Adrenal gland (tissue), 12 donors: ENCODE results near the gene USP22. TPM values are rescaled to one million over a fixed set of nuclear protein-coding genes. Genes with fewer than 3 reads are reported as not detected.
"Not testable (repeated sequence)": the region's sequence is repeated elsewhere in the genome, so short reads cannot be mapped to it uniquely, and the experiment has no call there.

Experiments
- DNase-seq, 7 donors: peaks; one replicate each; pipeline ENCODE4 v3.0.0-alpha.2; 2019 to 2020
- H3K27ac ChIP-seq, 5 donors: fragments of 200-600 bp; sonication (generic) in 4 of 5; 1 replicate in 3 of 5; 2 replicates in 2 of 5; pipeline versions ENCODE4 v1.5.1 to v1.8.0; 2016 to 2020; ENCODE audit warnings: mild to moderate bottlenecking in 1 of 5
- H3K27me3 ChIP-seq: fragments of 200-600 bp; 2 replicates; pipeline ENCODE4 v1.8.0; 2021
- H3K36me3 ChIP-seq, 2 donors: fragments of 200-600 bp; replicated peaks in 1 of 2; 1 replicate in 1 of 2; 2 replicates in 1 of 2; pipeline versions ENCODE4 v1.5.1 to v1.8.0; 2018 to 2022
- H3K4me1 ChIP-seq, 2 donors: fragments of 200-600 bp; replicated peaks in 1 of 2; 1 replicate in 1 of 2; 2 replicates in 1 of 2; pipeline versions ENCODE4 v1.5.1 to v1.8.0; 2018 to 2021
- H3K4me3 ChIP-seq, 4 donors: fragments of 200-600 bp; sonication (generic) in 3 of 4; one replicate each; pipeline ENCODE4 v1.5.1; 2016 to 2018
- H3K9me3 ChIP-seq, 3 donors: fragments of 200-600 bp; sonication (generic) in 1 of 3; replicated peaks in 1 of 3; 1 replicate in 2 of 3; 2 replicates in 1 of 3; pipeline versions ENCODE4 v1.5.1 to v1.8.0; 2016 to 2021
- CTCF ChIP-seq, 6 experiments: fragments of 450-650 bp in 4 of 6; fragments of 200-600 bp in 2 of 6; sonication (generic) in 1 of 6; IDR thresholded peaks; 1 replicate in 5 of 6; 2 replicates in 1 of 6; pipeline versions ENCODE4 v1.5.1 to v1.8.0; 2016 to 2021; ENCODE audit warnings: antibody characterized with exemption in 6 of 6, mild to moderate bottlenecking in 2 of 6, moderate library complexity in 1 of 6
- POLR2A ChIP-seq, 2 donors: fragments of 450-650 bp; IDR thresholded peaks; one replicate each; pipeline ENCODE4 v1.6.1; 2017; ENCODE audit warnings: antibody characterized with exemption in 2 of 2, mild to moderate bottlenecking in 2 of 2, moderate library complexity in 1 of 2
- WGBS, 4 donors: extraction: QIAGEN DNeasy Blood & Tissue Kit in 2 of 4; methylation state at CpG; one replicate each; pipeline versions ENCODE4 v1.1.5 to v1.1.7; 2013 to 2017; 5-methylcytosine and 5-hydroxymethylcytosine counted together
- intact Hi-C, 2 donors: fragments of 100-400 bp; cut with DNase I; formaldehyde crosslinking; loops; one replicate each; pipeline versions ENCODE4 v1.14.1 to v1.15.0; 2022 to 2023
- polyA plus RNA-seq, 3 donors: library from polyadenylated mRNA; stranded (reverse); fragments of 200-250 nt in 2 of 3; fragments of 350-450 nt in 1 of 3; fragmentation: Illumina TruSeq in 1 of 3; extraction: RNeasy Lipid Tissue Mini Kit (QIAGEN cat#74804) in 1 of 3; gene quantifications; one replicate each; pipeline ENCODE4 v1.2.3, GENCODE V29; 2013 to 2014
- total RNA-seq, 9 donors: library from RNA; depleted of rRNA in 4 of 9; stranded (reverse); fragments of >200 nt in 4 of 9; fragments of 120-200 nt in 1 of 9; fragmentation: NEBNext Ultra II Directional in 1 of 9; extraction: Animal tissue kit (Norgen Biotek cat#: 25700) in 1 of 9; gene quantifications; one replicate each; pipeline versions ENCODE4 v1.1.0 to v1.2.4, GENCODE V29; 2013 to 2023
- donor health status: healthy with polysubstance abuse.
- donor health status: Bipolar disorder and iron deficiency.
- donor health status: DM: yes; HTN: yes; CAD: no.
- donor health status: DM: no; HTN: no; CAD: no.
- donor health status: DM: no; HTN: no; CAD: no.
- donor health status: DM: yes; HTN: yes; CAD: no.

USP22 gene
- total and polyA plus RNA-seq, 12 donors, result 43.0 to 250 (median 223) TPM

DNA sequence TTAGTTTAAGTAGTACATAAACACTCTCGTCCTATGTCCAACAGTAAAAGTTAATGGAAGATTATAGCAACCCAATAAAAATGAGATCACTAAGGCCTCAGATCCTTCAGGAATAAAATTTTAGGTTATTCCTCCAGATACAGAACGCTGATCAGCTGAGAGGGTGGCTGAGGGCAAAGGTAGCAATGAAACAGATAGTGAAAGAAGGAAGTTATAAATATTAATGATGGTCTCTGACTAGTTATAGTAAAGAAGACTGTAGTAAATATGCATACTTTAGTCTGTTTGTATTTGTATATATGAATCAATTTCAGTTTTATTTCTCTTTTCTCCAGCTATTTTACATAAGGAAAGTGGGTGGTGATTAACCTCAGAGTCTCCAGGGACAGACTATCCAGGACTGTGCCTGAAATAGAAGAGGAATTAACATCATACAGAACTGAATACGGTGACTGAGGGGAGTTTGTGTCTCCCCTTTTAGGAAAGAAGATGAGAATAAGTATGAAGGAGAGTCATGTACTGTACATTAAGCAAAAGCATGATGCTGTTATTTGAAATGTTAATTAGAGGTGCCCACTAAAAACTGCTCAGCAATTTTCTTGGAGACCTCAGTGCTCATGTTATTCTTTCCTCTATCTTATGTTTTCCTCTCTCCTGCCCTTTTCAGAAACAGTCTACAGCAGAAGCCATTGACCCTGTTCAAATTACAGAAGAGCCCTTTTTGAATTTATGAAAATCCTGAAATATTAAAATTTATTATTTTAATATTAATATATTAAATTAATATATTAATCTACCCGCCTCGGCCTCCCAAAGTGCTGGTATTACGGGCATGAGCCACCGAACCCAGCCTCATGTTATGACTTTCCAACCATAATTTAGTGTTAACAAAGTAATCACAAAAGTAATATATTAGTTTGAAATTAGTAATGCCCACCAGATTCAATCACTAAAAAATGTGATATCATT lies 47.4 kb upstream of the USP22 start:
- Histone ChIP-seq H3K27ac (no peak overlapping the region), H3K4me3 (no peak overlapping the region), H3K36me3 (no peaks in the 10 kb centered on the region), H3K27me3 (no peaks in the 10 kb centered on the region), H3K4me1 (no peaks in the 10 kb centered on the region), H3K9me3 (no peaks in the 10 kb centered on the region)
- no peak for DNase-seq
- intact Hi-C loops, result no loop called here
- WGBS, 4 donors, result 83 to 86% (median 85%) methylated on average over 7 of the region's 7 CpGs
- TF ChIP-seq POLR2A (IDR thresholded peaks at IDR 0.05) (no peak), CTCF (IDR thresholded peaks at IDR 0.05) (no peak)

DNA sequence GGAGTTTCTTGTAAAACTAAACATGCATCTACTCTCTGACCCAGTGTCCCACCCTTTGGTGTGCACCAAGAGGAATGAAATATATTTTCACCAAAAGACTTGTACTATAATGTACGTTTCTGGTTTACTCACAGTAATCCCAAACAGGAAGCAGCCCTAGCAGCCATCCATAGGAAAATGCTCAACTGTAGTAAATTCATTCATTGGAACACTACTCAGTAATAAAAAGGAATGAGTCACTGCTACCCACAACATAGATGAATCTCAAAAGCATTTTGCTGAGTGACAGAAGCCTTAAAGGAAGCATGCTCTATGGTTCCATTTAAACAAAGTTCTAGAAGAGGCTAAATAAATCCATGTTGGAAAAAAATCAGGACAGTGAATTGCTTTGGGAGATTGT lies 46.3 kb upstream of the USP22 start:
- no peaks in the 10 kb centered on the region for H3K9me3 ChIP-seq
- H3K4me3 ChIP-seq, result no peak overlapping the region
- H3K36me3 ChIP-seq, result no peaks in the 10 kb centered on the region
- WGBS, 4 donors, result 66 to 78% (median 73%) methylated on average over 1 of the region's 1 CpG
- no peak for DNase-seq
- H3K27me3 ChIP-seq, result no peaks in the 10 kb centered on the region
- intact Hi-C loops, result no loop called here
- TF ChIP-seq CTCF (IDR thresholded peaks at IDR 0.05) (no peak), POLR2A (IDR thresholded peaks at IDR 0.05) (no peak)
- H3K4me1 ChIP-seq, result no peaks in the 10 kb centered on the region
- no peak overlapping the region for H3K27ac ChIP-seq

- Histone ChIP-seq H3K4me3 (no peak overlapping the region), H3K27me3 (no peaks in the 10 kb centered on the region), H3K9me3 (no peaks in the 10 kb centered on the region), H3K36me3 (no peaks in the 10 kb centered on the region), H3K27ac (no peak overlapping the region), H3K4me1 (no peaks in the 10 kb centered on the region)
- WGBS, 4 donors, result 80 to 93% (median 85%) methylated on average over 20 to 32 of the region's 32 CpGs
- no peak for DNase-seq
- no peak for TF ChIP-seq CTCF (IDR thresholded peaks at IDR 0.05)
- TF ChIP-seq POLR2A (IDR thresholded peaks at IDR 0.05), result no peak
- intact Hi-C loops, result no loop called here
Observed at GRCh38 chr17:21085707-21086106, 42.9 kb upstream of the USP22 start.

- H3K27me3 ChIP-seq, H3K36me3 ChIP-seq, H3K9me3 ChIP-seq, H3K4me3 ChIP-seq, H3K4me1 ChIP-seq, DNase-seq, H3K27ac ChIP-seq, intact Hi-C loops: not testable (repeated sequence)
- 94 to 100% (median 97%) methylated on average over 1 of the region's 1 CpG for WGBS, 4 donors
Observed at GRCh38 chr17:21085280-21085679, 42.5 kb upstream of the USP22 start.
